Measurements from ENCODE around the gene SH3BP5.

Gene SH3BP5

GRCh38 chr3:15321349-15321748 is 11.0 kb downstream of the SH3BP5 start:
- no peak overlapping the region for H4K91ac ChIP-seq (ENCODE audit: low read length)
- peak overlapping the region; percentile 84 for H3K9ac ChIP-seq (ENCODE audit: low read length)
- no peak overlapping the region for H3K27ac ChIP-seq (ENCODE audit: low read length, poor library complexity, severe bottlenecking)
- no peak overlapping the region for H2AFZ ChIP-seq (ENCODE audit: low read depth, low read length)
- no peak overlapping the region for H2BK12ac ChIP-seq (ENCODE audit: low read length in 2 of 2)
- peaks cover 8% of the 10 kb centered on the region for H3K4me1 ChIP-seq (ENCODE audit: control insufficient read depth, insufficient read depth, low read depth, low read length)
- no peak overlapping the region for H2BK5ac ChIP-seq (ENCODE audit: low read depth, low read length, poor library complexity, severe bottlenecking)
- no peak overlapping the region for H3K4me2 ChIP-seq (ENCODE audit: low read length, poor library complexity, severe bottlenecking)
- no peak overlapping the region for H3K14ac ChIP-seq (ENCODE audit: low read length in 2 of 2)
- H3K18ac ChIP-seq (ENCODE audit: low read depth in 1 of 2, low read length in 2 of 2) = no peak overlapping the region
- H4K8ac ChIP-seq (ENCODE audit: low read length) = no peak overlapping the region
- no peak overlapping the region for H2BK15ac ChIP-seq (ENCODE audit: low read depth, poor library complexity, severe bottlenecking)
- no peak overlapping the region for H3K4ac ChIP-seq (ENCODE audit: low read depth in 1 of 2, low read length in 2 of 2)
- peaks cover 10% of the 10 kb centered on the region for H3K79me1 ChIP-seq (replicated peaks; ENCODE audit: low read length, poor library complexity, severe bottlenecking)
- no peak overlapping the region for H2BK120ac ChIP-seq (ENCODE audit: low read depth, low read length)
- peaks cover 0 to 9% of the 10 kb centered on the region in 2 experiments for H3K36me3 ChIP-seq (ENCODE audit: control insufficient read depth in 1 of 2, insufficient read depth in 2 of 2, low read depth in 1 of 2, low read length in 2 of 2)
- DNase-seq = no peak
- WGBS = 100% methylated on average over 1 of the region's 1 CpG
- H3K23ac ChIP-seq (ENCODE audit: low read length in 2 of 2) = no peak overlapping the region
- H3K27me3 ChIP-seq (ENCODE audit: control insufficient read depth in 1 of 2, insufficient read depth in 1 of 2, low read length in 2 of 2) = no peaks in the 10 kb centered on the region
- no peak overlapping the region for H2AK5ac ChIP-seq (ENCODE audit: low read length, severe bottlenecking)
- H3K4me3 ChIP-seq (ENCODE audit: insufficient read depth in 1 of 2, low read depth in 1 of 2, low read length in 2 of 2) = no peak overlapping the region
- no peaks in the 10 kb centered on the region for H3K9me3 ChIP-seq (ENCODE audit: control insufficient read depth, low read length)

- Histone ChIP-seq H4K8ac (ENCODE audit: low read length) (no peak overlapping the region), H3K27ac (ENCODE audit: low read length, poor library complexity, severe bottlenecking) (no peak overlapping the region), H2BK15ac (ENCODE audit: low read depth, poor library complexity, severe bottlenecking) (no peak overlapping the region), H2AFZ (ENCODE audit: low read depth, low read length) (no peak overlapping the region), H3K79me1 (replicated peaks; ENCODE audit: low read length, poor library complexity, severe bottlenecking) (peaks cover 13% of the 10 kb centered on the region), H3K4me2 (ENCODE audit: low read length, poor library complexity, severe bottlenecking) (no peak overlapping the region), H3K36me3 (ENCODE audit: control insufficient read depth in 1 of 2, insufficient read depth in 2 of 2, low read depth in 1 of 2, low read length in 2 of 2) (peaks cover 0 to 4% of the 10 kb centered on the region in 2 experiments), H3K23ac (ENCODE audit: low read length in 2 of 2) (no peak overlapping the region), H3K27me3 (ENCODE audit: control insufficient read depth in 1 of 2, insufficient read depth in 1 of 2, low read length in 2 of 2) (no peaks in the 10 kb centered on the region), H3K9ac (ENCODE audit: low read length) (peak overlapping the region; percentile 84), H2AK5ac (ENCODE audit: low read length, severe bottlenecking) (peak overlapping the region; percentile 36), H3K4ac (ENCODE audit: low read depth in 1 of 2, low read length in 2 of 2) (no peak overlapping the region), H2BK120ac (ENCODE audit: low read depth, low read length) (no peak overlapping the region), H2BK12ac (ENCODE audit: low read length in 2 of 2) (no peak overlapping the region), H2BK5ac (ENCODE audit: low read depth, low read length, poor library complexity, severe bottlenecking) (no peak overlapping the region), H3K18ac (ENCODE audit: low read depth in 1 of 2, low read length in 2 of 2) (no peak overlapping the region), H3K4me3 (ENCODE audit: insufficient read depth in 1 of 2, low read depth in 1 of 2, low read length in 2 of 2) (peak overlapping the region in 1 of 2 experiments; percentile 38), H4K91ac (ENCODE audit: low read length) (no peak overlapping the region), H3K9me3 (ENCODE audit: control insufficient read depth, low read length) (no peaks in the 10 kb centered on the region), H3K14ac (ENCODE audit: low read length in 2 of 2) (no peak overlapping the region), H3K4me1 (ENCODE audit: control insufficient read depth, insufficient read depth, low read depth, low read length) (peaks cover 5% of the 10 kb centered on the region)
- no peak for DNase-seq
- 85% methylated on average over 3 of the region's 4 CpGs for WGBS
Observed at GRCh38 chr3:15319575-15319974, 12.8 kb downstream of the SH3BP5 start.

- Histone ChIP-seq H4K91ac (ENCODE audit: low read length) (no peak overlapping the region), H3K36me3 (ENCODE audit: control insufficient read depth in 1 of 2, insufficient read depth in 2 of 2, low read depth in 1 of 2, low read length in 2 of 2) (peaks cover 0 to 4% of the 10 kb centered on the region in 2 experiments), H2BK12ac (ENCODE audit: low read length in 2 of 2) (no peak overlapping the region), H2BK120ac (ENCODE audit: low read depth, low read length) (no peak overlapping the region), H3K4me2 (ENCODE audit: low read length, poor library complexity, severe bottlenecking) (no peak overlapping the region), H2AK5ac (ENCODE audit: low read length, severe bottlenecking) (no peak overlapping the region), H3K4me1 (ENCODE audit: control insufficient read depth, insufficient read depth, low read depth, low read length) (peaks cover 5% of the 10 kb centered on the region), H3K18ac (ENCODE audit: low read depth in 1 of 2, low read length in 2 of 2) (no peak overlapping the region), H3K27ac (ENCODE audit: low read length, poor library complexity, severe bottlenecking) (no peak overlapping the region), H3K9me3 (ENCODE audit: control insufficient read depth, low read length) (no peaks in the 10 kb centered on the region), H4K8ac (ENCODE audit: low read length) (no peak overlapping the region), H3K27me3 (ENCODE audit: control insufficient read depth in 1 of 2, insufficient read depth in 1 of 2, low read length in 2 of 2) (no peaks in the 10 kb centered on the region), H2AFZ (ENCODE audit: low read depth, low read length) (no peak overlapping the region), H3K4ac (ENCODE audit: low read depth in 1 of 2, low read length in 2 of 2) (no peak overlapping the region), H3K23ac (ENCODE audit: low read length in 2 of 2) (no peak overlapping the region), H2BK15ac (ENCODE audit: low read depth, poor library complexity, severe bottlenecking) (no peak overlapping the region), H3K4me3 (ENCODE audit: insufficient read depth in 1 of 2, low read depth in 1 of 2, low read length in 2 of 2) (peak overlapping the region in 1 of 2 experiments; percentile 38), H3K9ac (ENCODE audit: low read length) (peak overlapping the region; percentile 84), H3K14ac (ENCODE audit: low read length in 2 of 2) (no peak overlapping the region), H3K79me1 (replicated peaks; ENCODE audit: low read length, poor library complexity, severe bottlenecking) (peaks cover 14% of the 10 kb centered on the region), H2BK5ac (ENCODE audit: low read depth, low read length, poor library complexity, severe bottlenecking) (no peak overlapping the region)
- 100% methylated on average over 2 of the region's 2 CpGs for WGBS
- DNase-seq = no peak
Observed at GRCh38 chr3:15319136-15319535, 13.2 kb downstream of the SH3BP5 start.

GRCh38 chr3:15318661-15319060 is 13.7 kb downstream of the SH3BP5 start:
- Histone ChIP-seq H3K4ac (ENCODE audit: low read depth in 1 of 2, low read length in 2 of 2) (no peak overlapping the region), H4K91ac (ENCODE audit: low read length) (no peak overlapping the region), H3K27me3 (ENCODE audit: control insufficient read depth in 1 of 2, insufficient read depth in 1 of 2, low read length in 2 of 2) (no peaks in the 10 kb centered on the region), H4K8ac (ENCODE audit: low read length) (no peak overlapping the region), H3K9me3 (ENCODE audit: control insufficient read depth, low read length) (no peaks in the 10 kb centered on the region), H3K36me3 (ENCODE audit: control insufficient read depth in 1 of 2, insufficient read depth in 2 of 2, low read depth in 1 of 2, low read length in 2 of 2) (peaks cover 0 to 4% of the 10 kb centered on the region in 2 experiments), H3K9ac (ENCODE audit: low read length) (peak overlapping the region; percentile 84), H3K14ac (ENCODE audit: low read length in 2 of 2) (no peak overlapping the region), H2BK15ac (ENCODE audit: low read depth, poor library complexity, severe bottlenecking) (no peak overlapping the region), H2AFZ (ENCODE audit: low read depth, low read length) (no peak overlapping the region), H3K18ac (ENCODE audit: low read depth in 1 of 2, low read length in 2 of 2) (no peak overlapping the region), H3K23ac (ENCODE audit: low read length in 2 of 2) (no peak overlapping the region), H2AK5ac (ENCODE audit: low read length, severe bottlenecking) (no peak overlapping the region), H3K79me1 (replicated peaks; ENCODE audit: low read length, poor library complexity, severe bottlenecking) (peaks cover 14% of the 10 kb centered on the region), H2BK120ac (ENCODE audit: low read depth, low read length) (no peak overlapping the region), H3K4me3 (ENCODE audit: insufficient read depth in 1 of 2, low read depth in 1 of 2, low read length in 2 of 2) (peak overlapping the region in 1 of 2 experiments; percentile 38), H2BK5ac (ENCODE audit: low read depth, low read length, poor library complexity, severe bottlenecking) (no peak overlapping the region), H3K27ac (ENCODE audit: low read length, poor library complexity, severe bottlenecking) (no peak overlapping the region), H2BK12ac (ENCODE audit: low read length in 2 of 2) (no peak overlapping the region), H3K4me2 (ENCODE audit: low read length, poor library complexity, severe bottlenecking) (no peak overlapping the region), H3K4me1 (ENCODE audit: control insufficient read depth, insufficient read depth, low read depth, low read length) (peaks cover 5% of the 10 kb centered on the region)
- 95% methylated on average over 7 of the region's 8 CpGs for WGBS
- no peak for DNase-seq

Data from mesenchymal stem cell (in vitro differentiated cells and primary cell).